Keratinocyte (primary cell): Measurements from ENCODE around the gene ZNF225. TPM values are rescaled to one million over a fixed set of nuclear protein-coding genes. Genes with fewer than 3 reads are reported as not detected.

Experiments used
- DNase-seq: peaks from one replicate; pipeline ENCODE4 v3.0.0-alpha.2; 2011; ENCODE audit warnings: low read depth, missing footprints, low spot score
- FAIRE-seq: peaks from 2 replicates; lab custom pipeline; 2011; peaks lifted over from hg19 to GRCh38; lab: Jason Lieb, UNC
- H2AFZ ChIP-seq: 2 replicates; pipeline ENCODE4 v1.6.0; 2012; ENCODE audit warnings: low read length, control low read depth, inconsistent platforms; ENCODE audit not compliant: control insufficient read depth
- H3K27ac ChIP-seq: 2 replicates; pipeline ENCODE4 v1.5.1; 2011; ENCODE audit warnings: low read length; ENCODE audit not compliant: control insufficient read depth, insufficient read depth
- H3K27me3 ChIP-seq: 3 replicates; pipeline ENCODE4 v1.6.0; 2011; ENCODE audit warnings: low read length; ENCODE audit not compliant: control insufficient read depth, insufficient read depth; ENCODE audit errors: extremely low read depth
- H3K36me3 ChIP-seq, 2 experiments: 2 replicates in 1 of 2; 3 replicates in 1 of 2; pipeline ENCODE4 v1.5.1; 2011; ENCODE audit warnings: low read length in 2 of 2, mild to moderate bottlenecking in 1 of 2; ENCODE audit not compliant: control insufficient read depth in 2 of 2, insufficient read depth in 2 of 2; ENCODE audit errors: extremely low read depth in 1 of 2
- H3K4me1 ChIP-seq: 3 replicates; pipeline ENCODE4 v1.5.1; 2011; ENCODE audit warnings: low read length; ENCODE audit not compliant: control insufficient read depth, insufficient read depth; ENCODE audit errors: extremely low read depth
- H3K4me2 ChIP-seq: 3 replicates; pipeline ENCODE4 v1.6.0; 2011; ENCODE audit warnings: low read depth, low read length; ENCODE audit not compliant: control insufficient read depth, insufficient read depth; ENCODE audit errors: extremely low read depth
- H3K4me3 ChIP-seq, 3 experiments: fragments of 200-600 bp in 1 of 3; sonication (generic) in 1 of 3; 2 replicates in 2 of 3; 3 replicates in 1 of 3; pipeline ENCODE4 v1.5.1; 2011 to 2016; ENCODE audit warnings: low read length in 3 of 3, mild to moderate bottlenecking in 3 of 3, control low read depth in 2 of 3, inconsistent platforms in 1 of 3, low read depth in 1 of 3, mixed read lengths in 1 of 3, mixed run types in 1 of 3, moderate library complexity in 1 of 3; ENCODE audit not compliant: control insufficient read depth in 2 of 3, insufficient read depth in 2 of 3; ENCODE audit errors: extremely low read depth in 1 of 3
- H3K79me2 ChIP-seq: 2 replicates; pipeline ENCODE4 v1.6.0; 2012; ENCODE audit warnings: low read length; ENCODE audit not compliant: control insufficient read depth, insufficient read depth
- H3K9ac ChIP-seq: 3 replicates; pipeline ENCODE4 v1.6.0; 2011; ENCODE audit warnings: low read length; ENCODE audit not compliant: control insufficient read depth, insufficient read depth; ENCODE audit errors: extremely low read depth
- H3K9me1 ChIP-seq: 3 replicates; pipeline ENCODE4 v1.6.0; 2011; ENCODE audit warnings: low read length; ENCODE audit not compliant: control insufficient read depth, insufficient read depth; ENCODE audit errors: extremely low read depth
- H3K9me3 ChIP-seq: 2 replicates; pipeline ENCODE4 v1.5.1; 2012; ENCODE audit warnings: low read depth, low read length; ENCODE audit not compliant: control insufficient read depth
- H4K20me1 ChIP-seq: 3 replicates; pipeline ENCODE4 v1.6.0; 2011; ENCODE audit warnings: low read length; ENCODE audit not compliant: control insufficient read depth, insufficient read depth; ENCODE audit errors: extremely low read depth
- EZH2 ChIP-seq: IDR thresholded peaks from one replicate; pipeline ENCODE4 v1.6.1; 2012; ENCODE audit warnings: inconsistent platforms, mild to moderate bottlenecking, low read length, moderate library complexity
- dilution Hi-C: fragments of 300-500 bp; cut with MboI; formaldehyde crosslinking; loops from one replicate; pipeline ENCODE4 v1.7.0; 2020; ENCODE audit warnings: low sequenced_read_pairs; ENCODE audit not compliant: extremely low pct_ligation_motif_present
- polyA plus RNA-seq, 5 experiments: library from polyadenylated mRNA; depleted of rRNA in 3 of 5; stranded (reverse) in 3 of 5; stranded (forward) in 1 of 5; unstranded in 1 of 5; fragments of >200 nt; gene quantifications; 1 replicate in 1 of 5; 2 replicates in 3 of 5; 3 replicates in 1 of 5; pipeline versions ENCODE4 v1.2.1 to v1.2.3, GENCODE V29; 2011 to 2012; ENCODE audit warnings: missing spikeins in 2 of 5, low read depth in 1 of 5, low replicate concordance in 1 of 5
- TF ChIP-seq, protein P1 (sequence below), 3 experiments: IDR thresholded peaks in 1 of 3; conservative IDR thresholded peaks in 1 of 3; optimal IDR thresholded peaks in 1 of 3; 2 replicates in 2 of 3; 3 replicates in 1 of 3; pipeline versions ENCODE3 to v1.5.1; 2011; ENCODE audit warnings: low read length in 3 of 3, mild to moderate bottlenecking in 3 of 3, moderate library complexity in 2 of 3, control low read depth in 1 of 3, inconsistent platforms in 1 of 3; ENCODE audit not compliant: insufficient read depth in 2 of 3; ENCODE audit errors: extremely low read depth in 1 of 3

The ZNF225 gene
- polyA plus RNA-seq, 1 donor (not counting 4 experiments of a cell fraction or from before 2014, with no cell fraction given): 2.2 TPM

DNA sequence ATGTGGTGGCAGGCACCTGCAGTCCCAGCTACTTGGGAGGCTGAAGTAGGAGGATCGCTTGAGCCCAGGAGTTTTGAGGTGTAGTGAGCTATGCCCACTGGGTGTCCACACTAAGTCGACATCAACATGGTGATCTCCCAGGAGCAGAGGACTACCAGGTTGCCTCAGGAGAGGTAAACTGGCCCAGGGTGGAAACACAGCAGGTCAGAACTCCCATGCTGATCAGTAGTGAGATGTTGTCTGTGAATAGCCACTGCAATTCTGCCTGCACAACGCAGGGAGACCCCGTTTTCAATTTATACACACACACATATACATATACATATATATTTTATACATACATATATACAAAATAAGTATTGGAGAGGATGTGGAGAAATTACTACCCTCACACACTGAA is 21.1 kb upstream of the ZNF225 start:
- DNase-seq (no peak), FAIRE-seq (no peak)
- TF ChIP-seq, protein P1, sequence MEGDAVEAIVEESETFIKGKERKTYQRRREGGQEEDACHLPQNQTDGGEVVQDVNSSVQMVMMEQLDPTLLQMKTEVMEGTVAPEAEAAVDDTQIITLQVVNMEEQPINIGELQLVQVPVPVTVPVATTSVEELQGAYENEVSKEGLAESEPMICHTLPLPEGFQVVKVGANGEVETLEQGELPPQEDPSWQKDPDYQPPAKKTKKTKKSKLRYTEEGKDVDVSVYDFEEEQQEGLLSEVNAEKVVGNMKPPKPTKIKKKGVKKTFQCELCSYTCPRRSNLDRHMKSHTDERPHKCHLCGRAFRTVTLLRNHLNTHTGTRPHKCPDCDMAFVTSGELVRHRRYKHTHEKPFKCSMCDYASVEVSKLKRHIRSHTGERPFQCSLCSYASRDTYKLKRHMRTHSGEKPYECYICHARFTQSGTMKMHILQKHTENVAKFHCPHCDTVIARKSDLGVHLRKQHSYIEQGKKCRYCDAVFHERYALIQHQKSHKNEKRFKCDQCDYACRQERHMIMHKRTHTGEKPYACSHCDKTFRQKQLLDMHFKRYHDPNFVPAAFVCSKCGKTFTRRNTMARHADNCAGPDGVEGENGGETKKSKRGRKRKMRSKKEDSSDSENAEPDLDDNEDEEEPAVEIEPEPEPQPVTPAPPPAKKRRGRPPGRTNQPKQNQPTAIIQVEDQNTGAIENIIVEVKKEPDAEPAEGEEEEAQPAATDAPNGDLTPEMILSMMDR (optimal IDR thresholded peaks at IDR 0.05 in 1 of 3, IDR thresholded peaks at IDR 0.05 in 1 of 3, conservative IDR thresholded peaks at IDR 0.05 in 1 of 3; ENCODE audit: extremely low read depth in 1 of 3, insufficient read depth in 2 of 3, low read length in 3 of 3): no peak
- TF ChIP-seq EZH2: no peak
- peaks cover 0 to under 1% of the 10 kb centered on the region in 2 experiments for H3K36me3 ChIP-seq
- H3K9ac ChIP-seq: no peak overlapping the region
- H3K27me3 ChIP-seq: no peaks in the 10 kb centered on the region
- no peak overlapping the region for H2AFZ ChIP-seq
- no peaks in the 10 kb centered on the region for H3K9me1 ChIP-seq
- H4K20me1 ChIP-seq: no peaks in the 10 kb centered on the region
- dilution Hi-C loops: no loop called here
- H3K4me2 ChIP-seq: no peak overlapping the region
- no peaks in the 10 kb centered on the region for H3K9me3 ChIP-seq
- H3K79me2 ChIP-seq: peaks cover 21% of the 10 kb centered on the region
- no peaks in the 10 kb centered on the region for H3K4me1 ChIP-seq
- no peak overlapping the region for H3K27ac ChIP-seq
- H3K4me3 ChIP-seq: no peak overlapping the region

DNA sequence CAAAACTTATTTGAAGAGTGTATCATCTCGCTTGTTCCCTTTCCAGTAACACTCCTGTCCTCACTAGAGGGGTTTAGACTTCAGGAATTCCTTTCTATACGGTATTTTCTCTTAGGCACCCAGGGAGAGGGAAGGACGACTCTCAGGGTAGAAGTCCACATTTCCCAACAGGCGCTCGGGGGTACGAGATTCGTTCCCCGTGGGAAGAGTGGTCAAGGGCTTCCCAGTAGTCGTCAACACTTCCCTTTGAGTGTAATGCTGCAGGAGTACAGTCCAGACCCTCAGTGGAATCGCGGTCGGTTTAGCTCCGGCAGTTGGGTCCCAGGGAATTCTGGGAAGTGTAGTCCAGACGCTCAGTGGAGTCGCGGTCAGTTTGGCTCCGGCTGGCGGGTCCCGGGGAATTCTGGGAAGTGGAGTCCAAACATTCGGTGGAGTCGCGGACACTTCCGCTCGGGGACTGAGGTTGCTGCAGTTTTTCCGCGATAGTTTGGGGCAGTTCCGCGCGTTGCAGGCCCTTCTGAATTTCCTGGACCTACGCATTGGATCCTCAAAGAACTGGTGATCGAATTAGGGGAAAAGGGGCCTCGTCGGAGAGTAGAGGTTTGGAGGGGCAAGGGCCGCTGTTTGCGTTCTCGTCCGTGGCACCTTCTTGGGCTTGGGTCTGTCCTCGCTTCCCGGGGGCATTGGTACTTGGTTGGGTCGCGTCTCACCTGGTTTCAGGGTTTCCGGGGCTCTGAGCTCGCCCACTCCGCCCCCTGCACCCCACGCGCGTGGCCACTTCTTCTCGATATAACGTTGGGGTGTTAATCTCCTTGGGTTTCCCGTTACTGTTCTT is 19.1 kb upstream of the ZNF225 start, which contains the start of gene ZNF224:
Gene ZNF224 (plus strand): TSS at position 431 of the 835 bp plus-strand sequence. CDS start 3,513 bp downstream, outside the sequence.
- DNase-seq (no peak), FAIRE-seq (peak; percentile 90)
- Histone ChIP-seq H3K36me3 (peaks cover 0 to 9% of the 10 kb centered on the region in 2 experiments), H3K9me3 (no peaks in the 10 kb centered on the region), H3K4me2 (peak within 1 kb of the TSS; percentile 91), H3K27ac (peak within 1 kb of the TSS; percentile 61), H2AFZ (peak within 1 kb of the TSS; percentile 99), H4K20me1 (no peaks in the 10 kb centered on the region), H3K9ac (peak within 1 kb of the TSS; percentile 82), H3K79me2 (peaks cover 25% of the 10 kb centered on the region), H3K4me3 (peak within 1 kb of the TSS; percentile 77 to 92 (median 82)), H3K4me1 (no peaks in the 10 kb centered on the region), H3K27me3 (no peaks in the 10 kb centered on the region), H3K9me1 (no peaks in the 10 kb centered on the region)
- dilution Hi-C loops: no loop called here
- TF ChIP-seq, protein P1 (optimal IDR thresholded peaks at IDR 0.05 in 1 of 3, IDR thresholded peaks at IDR 0.05 in 1 of 3, conservative IDR thresholded peaks at IDR 0.05 in 1 of 3; ENCODE audit: extremely low read depth in 1 of 3, insufficient read depth in 2 of 3, low read length in 3 of 3): no peak
- no peak for TF ChIP-seq EZH2
